GM18508 (cell line): ENCODE results near the gene SERINC4.

Source experiments
- ATAC-seq: cut with Tn5 transposase; IDR thresholded peaks from one replicate; pipeline ENCODE4 v1.9.1; 2021; ENCODE audit warnings: moderate number of reproducible peaks; ENCODE audit not compliant: insufficient read depth, unreplicated experiment

SERINC4 gene

DNA sequence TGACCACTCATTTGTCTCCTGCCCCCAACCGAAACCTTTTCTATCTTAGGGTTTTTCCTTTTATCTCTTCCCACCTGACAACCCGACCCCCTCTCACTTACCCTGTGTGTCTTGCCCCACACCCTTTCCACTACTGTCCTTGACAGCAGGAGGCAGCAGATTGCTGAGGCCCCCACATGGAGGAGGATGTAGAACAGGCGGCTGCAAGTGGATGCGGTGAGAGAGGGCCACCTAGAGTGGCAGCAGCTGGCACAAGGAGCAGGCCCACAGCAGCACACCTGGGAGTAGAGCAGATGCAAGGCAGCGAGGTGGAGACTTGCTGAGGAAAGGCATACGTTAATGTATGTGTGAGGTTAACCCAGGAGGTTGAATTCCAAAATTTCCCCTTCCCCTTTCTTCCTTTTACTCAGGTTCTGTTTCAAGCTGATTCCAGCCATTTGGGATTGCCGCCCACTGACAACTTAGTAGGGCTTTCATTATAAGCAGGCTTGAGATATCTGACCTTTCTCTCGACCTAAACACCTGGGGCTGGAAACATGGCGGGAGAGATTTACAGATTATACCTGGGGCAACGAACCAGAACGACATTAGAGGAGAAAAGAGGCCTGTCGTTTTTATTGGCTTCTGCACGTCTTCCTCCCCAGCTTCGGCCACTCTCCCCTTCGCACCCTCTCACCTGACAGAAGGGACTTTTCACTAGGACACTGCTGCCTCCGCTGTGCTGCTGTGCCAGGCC is 643 bp downstream of the SERINC4 start:
- no peak for ATAC-seq

DNA sequence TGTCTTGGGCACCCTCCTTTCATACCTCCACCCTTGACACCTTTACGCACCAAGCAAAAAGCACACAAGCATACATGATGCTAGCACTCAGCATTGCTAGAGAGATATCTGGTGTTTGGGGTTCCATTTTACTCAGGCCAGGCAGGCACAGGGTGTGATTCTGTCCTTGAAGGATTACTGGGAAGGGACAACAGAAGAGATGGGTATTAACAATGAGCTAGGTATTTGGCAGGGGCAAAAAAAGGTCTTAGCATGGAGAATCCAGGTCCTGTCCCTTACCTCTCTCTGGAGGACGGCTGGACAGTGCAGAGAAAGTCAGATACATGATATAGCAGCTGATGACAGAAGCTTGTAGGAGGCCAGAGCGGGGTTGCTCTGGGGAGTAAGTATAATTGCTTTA is 3.5 kb downstream of the SERINC4 start:
- no peak for ATAC-seq

DNA sequence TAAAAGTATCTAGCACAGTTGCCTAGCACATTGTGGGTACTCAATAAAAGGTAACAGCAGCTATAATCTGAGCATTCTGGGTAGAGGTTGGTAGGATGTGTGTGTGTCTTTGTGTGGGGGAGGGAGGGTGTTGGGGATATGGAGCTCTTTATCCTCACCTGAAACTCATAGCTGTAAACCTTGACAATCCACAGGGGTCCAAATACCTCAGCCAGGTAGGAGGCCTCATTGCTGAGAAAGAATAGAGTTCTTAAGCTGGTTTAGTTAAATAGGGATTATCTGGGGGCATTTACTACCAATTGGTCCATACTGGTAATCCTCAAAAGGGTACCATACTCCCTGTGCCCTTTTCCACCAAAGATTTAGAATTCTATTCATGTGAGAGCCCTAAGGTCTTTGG is 4.0 kb downstream of the SERINC4 start:
- ATAC-seq = no peak

DNA sequence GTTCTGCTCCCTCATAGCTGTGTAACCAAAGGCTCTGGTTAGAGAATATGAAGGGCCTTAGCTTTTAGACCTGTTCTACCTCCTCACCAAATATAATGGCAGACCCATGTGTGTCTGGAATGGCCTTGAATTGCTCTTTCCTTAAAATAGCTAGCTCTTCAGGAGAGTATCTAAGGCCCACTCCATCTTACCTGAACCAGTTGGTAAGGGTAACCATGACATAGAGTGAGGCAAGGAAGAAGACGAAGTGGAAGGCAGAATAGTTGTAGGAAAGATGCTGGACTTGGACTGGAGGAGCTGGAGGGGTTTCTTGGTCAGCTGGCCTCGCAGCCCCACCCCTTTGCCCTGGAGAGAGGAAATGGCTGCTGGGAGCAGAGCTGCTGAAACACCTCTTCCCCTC is 4.8 kb downstream of the SERINC4 start:
- no peak for ATAC-seq

DNA sequence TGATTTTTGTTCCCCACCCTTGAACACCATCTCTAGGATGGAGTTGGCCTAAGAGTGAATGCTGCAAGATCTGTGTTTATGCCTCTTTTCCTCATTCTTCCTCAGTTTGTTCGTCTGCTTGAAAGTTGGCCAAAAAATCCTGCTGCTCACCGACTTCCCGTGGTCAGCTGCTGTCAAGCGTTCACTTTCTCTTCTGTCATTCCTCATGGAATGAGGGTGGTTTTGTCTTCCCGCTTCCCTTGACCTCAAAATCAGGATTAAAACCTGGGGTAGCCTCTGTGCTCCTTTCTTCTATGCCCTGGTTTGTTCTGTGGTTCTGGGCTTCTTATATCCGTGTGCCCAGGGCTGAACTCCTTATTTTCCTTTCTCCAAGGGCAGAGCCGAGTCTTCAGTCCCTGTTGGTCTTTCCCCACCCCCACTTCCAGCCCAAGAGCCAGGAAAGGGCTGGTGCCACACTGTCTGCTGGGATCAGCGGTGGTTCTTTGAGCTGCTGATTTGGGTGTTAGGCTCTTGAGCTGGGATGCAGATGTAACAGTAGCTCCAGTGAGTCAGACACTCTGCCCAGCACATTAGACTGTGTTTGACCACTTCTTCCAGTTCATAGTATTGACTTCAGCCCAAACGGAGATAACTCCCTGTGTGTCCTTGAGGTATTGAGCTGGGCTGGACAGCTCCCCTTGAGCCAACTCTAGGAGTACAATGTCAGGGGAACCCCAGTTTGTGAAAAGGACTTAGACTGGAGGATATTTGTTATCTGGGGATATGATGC is 5.6 kb downstream of the SERINC4 start:
- ATAC-seq = no peak

DNA sequence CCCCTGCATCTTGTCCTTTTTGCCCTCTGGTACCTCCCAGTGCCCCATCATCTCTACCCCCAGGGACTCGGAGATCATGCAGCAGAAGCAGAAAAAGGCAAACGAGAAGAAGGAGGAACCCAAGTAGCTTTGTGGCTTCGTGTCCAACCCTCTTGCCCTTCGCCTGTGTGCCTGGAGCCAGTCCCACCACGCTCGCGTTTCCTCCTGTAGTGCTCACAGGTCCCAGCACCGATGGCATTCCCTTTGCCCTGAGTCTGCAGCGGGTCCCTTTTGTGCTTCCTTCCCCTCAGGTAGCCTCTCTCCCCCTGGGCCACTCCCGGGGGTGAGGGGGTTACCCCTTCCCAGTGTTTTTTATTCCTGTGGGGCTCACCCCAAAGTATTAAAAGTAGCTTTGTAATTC is 6.4 kb downstream of the SERINC4 start:
- ATAC-seq = no peak

DNA sequence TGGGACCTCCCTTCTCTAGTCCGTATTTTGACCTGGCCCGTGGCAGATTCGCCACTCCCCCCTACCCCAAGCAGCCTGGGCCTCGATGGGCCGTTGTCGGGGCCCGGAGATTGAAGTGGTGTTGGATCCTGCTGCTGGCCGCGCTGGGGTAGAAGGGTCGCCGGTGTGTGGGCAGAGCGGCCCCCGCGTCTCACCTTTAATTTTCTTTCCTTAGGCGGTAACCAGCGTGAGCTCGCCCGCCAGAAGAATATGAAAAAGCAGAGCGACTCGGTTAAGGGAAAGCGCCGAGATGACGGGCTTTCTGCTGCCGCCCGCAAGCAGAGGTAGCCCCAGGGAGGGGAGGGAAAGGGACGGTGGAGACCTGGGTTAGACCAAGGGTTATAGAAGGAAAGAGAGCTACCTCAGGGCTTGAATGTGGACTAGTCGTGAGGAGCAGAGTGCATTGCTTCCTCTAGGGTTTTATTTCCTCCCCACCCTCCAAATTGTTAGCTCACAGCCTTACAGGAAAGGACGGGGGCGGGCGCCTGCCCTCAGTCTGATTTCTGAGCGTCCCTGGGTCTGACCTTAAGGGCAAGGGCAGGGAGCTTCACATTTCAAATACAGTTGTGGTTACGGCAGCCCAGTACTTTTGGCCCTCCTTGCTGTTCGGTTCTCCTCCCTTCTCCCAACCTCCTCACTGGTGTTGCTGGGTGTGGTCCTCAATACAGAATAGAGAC is 7.1 kb downstream of the SERINC4 start:
- no peak for ATAC-seq

DNA sequence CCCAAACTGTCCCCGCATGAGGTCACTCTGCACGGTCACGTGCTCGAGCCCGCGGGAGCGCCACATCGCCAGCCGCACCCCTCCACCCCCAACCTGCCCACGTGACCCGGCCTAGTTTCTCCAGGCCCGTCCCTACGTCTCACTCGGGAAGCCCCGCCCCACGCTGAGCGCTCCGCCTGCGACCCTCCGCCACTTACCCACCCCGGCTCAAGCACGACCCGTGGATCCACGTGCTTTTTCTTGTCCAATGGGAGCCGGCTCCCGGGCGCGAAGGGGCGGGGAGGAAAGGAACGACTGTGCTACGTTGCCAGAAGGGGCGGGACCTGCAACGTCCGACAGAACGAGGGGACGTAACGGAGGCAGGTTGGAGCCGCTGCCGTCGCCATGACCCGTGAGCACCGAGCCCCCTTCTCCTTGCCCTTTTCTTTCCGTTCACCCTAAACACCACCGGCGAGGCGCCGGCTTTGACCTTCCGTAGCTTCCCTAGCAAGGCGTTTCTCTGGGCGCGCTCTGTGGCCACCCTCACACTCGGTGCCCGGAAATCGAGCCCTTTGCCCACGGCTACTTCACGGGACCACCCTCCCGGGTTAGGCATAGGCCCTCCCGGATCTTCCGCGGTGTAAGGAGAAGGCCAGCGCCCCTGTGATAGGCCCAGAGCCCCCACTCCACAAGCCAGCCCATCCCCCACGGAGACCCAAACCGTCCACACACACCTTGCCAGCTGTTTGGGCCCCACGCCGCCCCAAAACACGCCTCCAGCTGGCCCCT is 7.8 kb downstream of the SERINC4 start, which contains the start of gene SERF2:
Gene SERF2 (plus strand): TSS at position 328 of the 768 bp plus-strand sequence. CDS start 57 bp downstream, at position 385.
- ATAC-seq = peak; percentile 67

DNA sequence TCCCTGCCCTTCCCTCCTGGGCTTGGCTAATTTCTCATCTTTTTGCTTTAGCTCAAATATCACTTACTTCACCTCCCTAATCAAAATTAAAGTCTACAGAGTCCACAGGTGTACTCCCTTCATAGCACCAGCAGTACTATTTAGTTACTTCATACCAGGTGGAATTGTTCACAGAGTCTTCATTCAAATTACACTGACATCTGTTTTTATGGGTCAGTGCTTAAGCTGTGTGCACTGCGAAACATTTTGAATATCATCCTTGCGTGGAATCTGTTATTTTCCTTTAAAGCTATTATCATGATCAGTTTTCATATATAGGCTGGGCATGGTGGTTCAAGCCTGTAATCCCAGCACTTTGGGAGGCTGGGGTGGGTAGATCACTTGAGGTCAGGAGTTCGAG is 10.6 kb downstream of the SERINC4 start:
- no peak for ATAC-seq

DNA sequence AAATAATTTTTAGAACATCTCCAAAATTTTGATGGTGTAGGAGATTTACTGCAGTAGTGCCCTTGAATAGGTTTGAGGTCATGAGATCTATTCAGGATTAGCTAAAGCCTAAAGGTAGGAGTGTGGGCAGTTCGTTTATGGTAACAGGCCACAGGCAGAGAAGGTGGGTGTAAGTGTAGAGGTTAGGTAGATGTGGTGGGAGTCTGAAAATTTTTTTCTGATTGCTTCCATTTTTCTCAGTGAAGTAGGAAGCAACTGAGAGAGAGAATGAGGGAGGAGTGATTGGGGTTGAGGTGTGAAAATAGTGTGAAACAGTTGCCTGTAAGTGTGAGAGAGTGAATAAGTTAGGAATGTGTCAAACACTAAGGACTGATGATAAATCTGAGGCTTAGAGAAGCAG is 21.0 kb downstream of the SERINC4 start:
- no peak for ATAC-seq

DNA sequence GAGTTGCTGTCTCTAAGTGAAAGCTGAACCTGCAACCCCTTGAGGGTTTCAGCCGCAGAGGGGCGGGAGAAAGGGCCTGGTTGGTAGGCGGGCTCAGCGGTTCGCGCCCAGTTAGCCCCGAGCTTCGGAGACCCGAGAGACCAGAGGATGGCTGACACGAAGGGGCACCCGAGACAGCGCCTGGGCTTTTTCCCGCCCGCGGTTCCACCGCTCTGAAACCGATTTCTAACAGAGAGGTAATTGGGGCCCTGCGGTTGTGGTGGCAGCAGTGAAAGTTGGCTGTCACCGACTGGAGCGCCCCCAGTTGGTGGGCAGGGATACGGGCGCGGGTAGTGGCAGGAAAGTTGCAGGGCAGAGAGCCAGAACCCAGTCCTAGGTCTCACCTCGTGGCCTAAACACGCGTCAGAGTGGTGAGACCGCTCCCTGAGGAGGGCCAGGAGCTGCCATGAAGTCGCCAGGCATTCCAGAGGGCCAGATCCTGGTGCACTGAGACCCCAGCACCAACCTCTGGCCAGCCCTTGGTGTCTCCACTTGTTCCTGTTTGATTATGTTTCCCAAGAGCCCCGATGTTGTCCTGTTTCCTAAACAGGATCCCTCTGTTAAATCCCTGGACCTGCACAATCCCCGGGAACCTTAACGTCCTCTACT is 22.6 kb downstream of the SERINC4 start:
- peak; percentile 24 for ATAC-seq

DNA sequence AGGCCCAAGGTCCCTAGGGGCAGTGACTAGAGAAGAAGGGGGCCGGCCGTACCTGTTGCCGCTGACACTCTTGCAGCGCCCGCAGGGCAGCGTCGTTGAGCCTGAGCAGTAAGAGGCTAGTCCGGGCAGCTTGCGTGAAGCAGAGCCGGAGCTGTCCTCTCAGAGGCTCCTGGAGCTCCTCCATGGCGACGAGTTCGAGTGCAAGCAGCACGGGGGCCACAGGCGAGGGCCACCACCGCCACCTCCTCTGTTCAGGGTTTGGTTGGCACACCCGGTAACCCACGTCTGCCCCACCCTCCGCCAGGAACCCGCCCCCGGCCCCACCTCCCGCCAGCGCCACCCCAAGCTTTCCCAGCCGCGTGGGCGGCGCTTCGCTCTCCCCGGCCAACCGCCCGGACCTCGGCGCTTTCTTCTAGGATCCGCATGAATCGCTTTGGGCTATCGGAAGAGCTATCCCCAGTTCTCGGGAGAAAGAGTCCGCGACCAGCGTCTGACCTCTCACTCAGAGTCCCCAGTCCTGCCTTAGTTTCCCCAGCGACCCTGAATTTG is 23.2 kb downstream of the SERINC4 start, which contains the start of gene ELL3:
Gene ELL3 (minus strand): TSS at position 249 of the 549 bp plus-strand sequence. CDS start 65 bp downstream, at position 184.
- ATAC-seq = no peak

DNA sequence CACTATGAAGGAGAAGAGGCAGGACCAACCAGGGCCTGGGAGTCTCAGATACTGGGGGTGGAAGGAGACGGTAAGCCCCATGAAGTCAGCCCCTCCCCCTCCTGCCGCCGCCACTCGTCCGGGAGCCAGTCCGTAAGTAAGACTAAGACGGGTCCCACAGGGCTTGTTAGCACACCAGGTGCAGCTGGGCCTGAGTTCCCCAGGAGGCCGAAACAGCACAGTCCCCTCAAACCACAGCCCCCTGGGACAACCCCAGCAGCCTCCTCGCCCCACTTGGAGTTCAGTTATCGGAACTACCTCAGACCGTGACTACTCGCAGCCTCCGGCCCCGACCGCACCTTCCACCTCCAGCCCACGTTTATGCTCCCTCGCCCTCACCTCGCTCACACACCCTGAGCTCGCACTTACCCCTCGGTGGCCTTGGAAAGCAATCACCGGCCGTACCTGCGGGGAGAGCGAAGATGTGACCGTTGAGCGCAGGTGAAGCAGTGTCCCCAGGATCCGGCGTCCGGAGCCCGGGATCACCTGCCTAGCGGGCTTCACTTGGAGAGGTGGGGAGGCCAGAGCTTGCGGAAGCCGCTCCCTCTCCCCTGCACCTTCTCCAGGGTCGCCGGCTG is 23.8 kb downstream of the SERINC4 start:
- ATAC-seq = peak; percentile 54

DNA sequence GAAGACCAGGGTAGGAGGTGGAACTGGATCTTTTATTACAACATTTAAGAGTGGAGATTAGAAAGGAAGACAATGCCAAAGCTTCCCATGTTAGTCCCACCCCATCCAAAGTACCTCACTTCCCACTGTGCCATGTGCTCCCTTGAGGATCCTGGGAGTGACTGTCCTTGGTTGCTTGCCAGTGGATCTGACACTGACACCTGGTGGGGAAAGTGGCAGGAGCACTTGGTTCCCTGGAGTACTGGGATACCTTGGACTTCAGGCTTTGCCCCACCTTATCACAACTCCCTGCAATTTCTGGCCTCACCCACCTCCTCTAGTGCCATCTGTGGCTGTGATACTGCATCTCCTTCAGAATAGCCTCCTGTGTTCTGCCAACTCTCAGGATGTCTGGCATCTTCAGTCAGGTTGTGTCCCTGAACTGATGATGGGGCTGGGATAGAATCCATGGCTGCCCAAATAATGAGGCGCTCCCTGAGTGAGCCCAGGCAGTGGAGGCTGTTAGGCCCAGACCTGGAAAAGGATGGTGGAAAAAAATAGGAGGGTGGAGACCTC is 24.5 kb downstream of the SERINC4 start:
- ATAC-seq = no peak

DNA sequence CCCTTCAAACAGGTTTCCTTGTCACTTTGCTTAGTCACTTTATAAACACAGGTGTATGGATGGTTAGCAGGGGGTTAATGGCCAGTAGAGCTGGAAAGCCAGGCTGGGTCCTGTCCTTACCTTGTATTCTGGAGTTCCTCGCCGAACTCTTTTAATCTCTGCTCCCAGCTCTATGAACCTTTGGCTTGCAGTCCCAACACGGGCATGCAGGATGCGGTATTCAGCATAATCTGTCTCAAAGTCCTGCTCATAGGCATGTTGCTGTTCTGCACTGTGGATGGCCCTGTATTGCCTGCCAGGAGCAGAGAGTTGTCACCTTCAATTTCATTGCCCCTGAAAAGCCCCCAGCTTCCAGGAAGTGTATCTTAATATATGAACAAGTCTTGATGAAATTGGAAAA is 26.0 kb downstream of the SERINC4 start:
- ATAC-seq = no peak

DNA sequence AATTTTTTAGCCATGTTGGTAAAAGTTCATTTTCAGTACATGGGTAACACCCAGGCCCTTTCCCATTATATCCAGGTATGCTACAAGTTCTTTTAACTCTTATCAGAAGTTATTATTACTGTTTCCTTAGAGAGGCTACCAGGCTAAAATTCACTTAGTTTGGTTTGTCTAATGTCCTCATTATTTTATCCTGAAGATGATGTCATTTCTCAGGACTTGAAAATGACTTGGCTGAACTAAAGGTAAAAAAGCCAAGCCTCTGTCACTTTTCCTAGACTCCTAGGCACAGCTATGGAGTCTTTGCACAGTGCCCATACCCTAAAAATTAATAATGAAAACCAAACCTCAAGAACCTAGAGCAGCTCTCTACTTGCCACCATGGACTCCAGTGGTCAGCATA is 27.4 kb downstream of the SERINC4 start:
- ATAC-seq = no peak

DNA sequence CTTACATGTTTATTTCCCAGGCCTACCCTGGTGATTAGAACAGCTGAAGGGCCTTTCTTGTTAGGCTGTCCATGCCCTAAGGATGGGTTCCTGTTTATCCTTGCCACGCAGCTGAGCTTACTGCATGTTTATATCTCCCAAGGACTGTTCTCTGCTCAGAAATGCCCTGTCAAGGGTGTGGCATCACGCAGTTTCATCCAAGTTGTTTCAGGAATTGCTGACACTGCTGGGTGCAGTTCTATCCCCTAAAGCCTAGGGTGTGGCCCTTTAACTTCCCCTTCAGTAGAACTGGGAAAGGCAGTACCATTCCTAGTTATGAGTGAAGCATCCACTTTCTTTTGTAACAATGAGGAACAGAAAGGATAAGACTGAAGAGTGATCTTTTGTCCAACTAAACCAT is 28.2 kb downstream of the SERINC4 start:
- ATAC-seq = no peak

DNA sequence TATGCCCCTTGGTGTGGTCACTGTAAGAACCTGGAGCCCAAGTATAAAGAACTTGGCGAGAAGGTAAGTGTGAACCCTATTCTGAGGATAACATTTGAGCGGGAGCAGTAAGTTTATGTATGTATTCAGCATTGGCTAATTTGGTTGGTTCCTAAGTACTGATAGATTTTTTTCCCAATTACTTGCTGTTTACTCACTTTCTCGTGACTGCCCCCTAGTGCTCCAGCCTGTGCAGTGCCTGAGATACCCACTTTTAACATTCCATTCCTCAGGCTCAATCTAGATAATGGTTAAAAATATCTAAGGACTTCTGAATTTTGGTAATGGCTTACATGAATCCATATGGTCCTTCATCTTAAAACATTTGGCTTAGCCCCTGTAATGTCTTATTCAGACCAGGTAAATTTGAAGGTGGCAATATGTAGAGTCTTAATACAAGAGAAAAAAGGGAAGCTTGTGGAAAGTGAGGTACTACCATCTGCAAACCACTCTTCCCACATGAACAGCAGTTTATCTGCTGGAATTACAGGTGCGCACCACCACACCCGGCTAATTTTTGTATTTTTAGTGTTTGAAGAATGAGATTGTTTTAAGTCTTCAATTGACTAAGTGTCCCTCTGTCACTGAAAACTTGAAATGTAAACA is 30.3 kb downstream of the SERINC4 start:
- no peak for ATAC-seq
